Fibroblast of the aortic adventitia (primary cell): ENCODE measurements around the gene PLPP2. TPM values are rescaled to one million over a fixed set of nuclear protein-coding genes. Genes with fewer than 3 reads are reported as not detected.

Source experiments
- DNase-seq: peaks from one replicate; pipeline ENCODE4 v3.0.0-alpha.2; 2010; ENCODE audit warnings: low read depth
- H3K4me3 ChIP-seq: 2 replicates; pipeline ENCODE4 v1.5.1; 2011; ENCODE audit warnings: low read depth, mild to moderate bottlenecking, control low read depth, low read length, moderate library complexity
- CTCF ChIP-seq: IDR thresholded peaks from 2 replicates; pipeline ENCODE4 v1.5.1; 2011; ENCODE audit warnings: mild to moderate bottlenecking, low read length, control low read depth, inconsistent platforms; ENCODE audit not compliant: insufficient read depth
- total RNA-seq: library from RNA; depleted of rRNA; stranded (reverse); fragments of >200 nt; gene quantifications from 2 replicates; pipeline ENCODE4 v1.2.3, GENCODE V29; 2012; ENCODE audit warnings: low replicate concordance

Gene PLPP2
- total RNA-seq, 1 donor, result 16.6 TPM

- no peak for TF ChIP-seq CTCF
- DNase-seq, result no peak
- no peak overlapping the region for H3K4me3 ChIP-seq
Measured at GRCh38 chr19:335072-335471, 43.9 kb upstream of the PLPP2 start.

- DNase-seq, result no peak
- TF ChIP-seq CTCF, result no peak
- H3K4me3 ChIP-seq, result no peak overlapping the region
Measured at GRCh38 chr19:334296-335071, 43.3 kb upstream of the PLPP2 start.

- no peak for DNase-seq
- TF ChIP-seq CTCF, result no peak
- H3K4me3 ChIP-seq, result no peak overlapping the region
Measured at GRCh38 chr19:330503-330902, 39.3 kb upstream of the PLPP2 start.

- DNase-seq, result no peak
- H3K4me3 ChIP-seq, result no peak overlapping the region
- TF ChIP-seq CTCF, result no peak
Measured at GRCh38 chr19:329876-330275, 38.7 kb upstream of the PLPP2 start.

GRCh38 chr19:328025-328505, 36.9 kb upstream of the PLPP2 start:
- no peak for DNase-seq
- no peak overlapping the region for H3K4me3 ChIP-seq
- no peak for TF ChIP-seq CTCF

- no peak overlapping the region for H3K4me3 ChIP-seq
- no peak for TF ChIP-seq CTCF
- DNase-seq, result no peak
Measured at GRCh38 chr19:327291-328024, 36.3 kb upstream of the PLPP2 start.
